HepG2 (cell line): Measurements from ENCODE around the gene C20orf96. TPM values are rescaled to one million over a fixed set of nuclear protein-coding genes. Genes with fewer than 3 reads are reported as not detected.

Experiments used
- JUN ChIP-seq: sonication (generic); formaldehyde crosslinking; IDR thresholded peaks from 2 replicates; pipeline ENCODE4 v1.4.0; 2020; ENCODE audit warnings: mild to moderate bottlenecking, missing genetic modification reagents
- MEIS2 ChIP-seq: sonication (generic); formaldehyde crosslinking; IDR thresholded peaks from 2 replicates; pipeline ENCODE4 v1.9.0; 2021; ENCODE audit warnings: mild to moderate bottlenecking, missing genetic modification reagents
- PAF1 ChIP-seq: IDR thresholded peaks from 2 replicates; pipeline ENCODE4 v1.6.1; 2016; ENCODE audit warnings: missing genetic modification reagents, missing compliant biosample characterization
- PAX8 ChIP-seq: sonication (generic); formaldehyde crosslinking; IDR thresholded peaks from 2 replicates; pipeline ENCODE4 v1.8.0; 2022; ENCODE audit warnings: mild to moderate bottlenecking, missing genetic modification reagents, borderline replicate concordance
- PRDM10 ChIP-seq: sonication (generic); formaldehyde crosslinking; IDR thresholded peaks from 2 replicates; pipeline ENCODE4 v1.4.0; 2020; ENCODE audit warnings: low read depth, missing genetic modification reagents
- SP1 ChIP-seq, 2 experiments: fragments of 450-650 bp in 1 of 2; sonication (generic) in 1 of 2; formaldehyde crosslinking in 1 of 2; IDR thresholded peaks; 2 replicates each; pipeline versions ENCODE4 v1.4.0 to v1.6.1; 2016 to 2020; ENCODE audit warnings: missing genetic modification reagents in 1 of 2
- YEATS4 ChIP-seq: sonication (generic); formaldehyde crosslinking; IDR thresholded peaks from 2 replicates; pipeline ENCODE4 v1.4.0; 2020; ENCODE audit warnings: missing genetic modification reagents, borderline replicate concordance
- ZNF18 ChIP-seq: sonication (generic); formaldehyde crosslinking; IDR thresholded peaks from 2 replicates; pipeline ENCODE4 v1.8.0; 2022; ENCODE audit warnings: mild to moderate bottlenecking, missing genetic modification reagents; ENCODE audit not compliant: insufficient replicate concordance
- ZNF251 ChIP-seq: sonication (generic); formaldehyde crosslinking; IDR thresholded peaks from 2 replicates; pipeline ENCODE4 v1.9.0; 2021; ENCODE audit warnings: mild to moderate bottlenecking, missing genetic modification reagents
- ZNF558 ChIP-seq: sonication (generic); formaldehyde crosslinking; IDR thresholded peaks from 2 replicates; pipeline ENCODE4 v1.9.0; 2022; ENCODE audit warnings: mild to moderate bottlenecking, missing genetic modification reagents, borderline replicate concordance
- polyA plus RNA-seq, 8 experiments: library from polyadenylated mRNA; depleted of rRNA in 3 of 8; stranded (reverse) in 7 of 8; unstranded in 1 of 8; fragments of >200 nt; fragmentation: Illumina TruSeq in 4 of 8; extraction: Trizol in 4 of 8; gene quantifications; 2 replicates each; pipeline versions ENCODE4 v1.2.1 to v1.2.3, GENCODE V29; 2011 to 2016; ENCODE audit warnings: low read depth in 4 of 8, missing spikeins in 1 of 8, mixed read lengths in 1 of 8; ENCODE audit not compliant: insufficient read depth in 1 of 8
- total RNA-seq, 5 experiments: library from RNA; depleted of rRNA; stranded (reverse); fragments of >200 nt; fragmentation: Illumina TruSeq; extraction: Trizol; gene quantifications; 2 replicates each; pipeline ENCODE4 v1.2.3, GENCODE V29; 2016; ENCODE audit warnings: low read depth in 1 of 5
- TF ChIP-seq, protein P1 (sequence below): sonication (generic); formaldehyde crosslinking; IDR thresholded peaks from 2 replicates; pipeline ENCODE4 v1.8.0; 2022; ENCODE audit warnings: mild to moderate bottlenecking, missing genetic modification reagents, moderate library complexity
- TF ChIP-seq, protein P2 (sequence below): IDR thresholded peaks from 2 replicates; pipeline ENCODE4 v1.6.1; 2018; ENCODE audit warnings: missing genetic modification reagents, mild to moderate bottlenecking, missing compliant biosample characterization
- TF ChIP-seq, protein P3 (sequence below): sonication (generic); formaldehyde crosslinking; IDR thresholded peaks from 2 replicates; pipeline ENCODE4 v1.5.0; 2020; ENCODE audit warnings: mild to moderate bottlenecking, missing genetic modification reagents

The C20orf96 gene
- total and polyA plus RNA-seq, 2 of the 13 experiments (the other 11 are each of a cell fraction or from before 2014, with no cell fraction given): 3.8 to 20.6 TPM

DNA sequence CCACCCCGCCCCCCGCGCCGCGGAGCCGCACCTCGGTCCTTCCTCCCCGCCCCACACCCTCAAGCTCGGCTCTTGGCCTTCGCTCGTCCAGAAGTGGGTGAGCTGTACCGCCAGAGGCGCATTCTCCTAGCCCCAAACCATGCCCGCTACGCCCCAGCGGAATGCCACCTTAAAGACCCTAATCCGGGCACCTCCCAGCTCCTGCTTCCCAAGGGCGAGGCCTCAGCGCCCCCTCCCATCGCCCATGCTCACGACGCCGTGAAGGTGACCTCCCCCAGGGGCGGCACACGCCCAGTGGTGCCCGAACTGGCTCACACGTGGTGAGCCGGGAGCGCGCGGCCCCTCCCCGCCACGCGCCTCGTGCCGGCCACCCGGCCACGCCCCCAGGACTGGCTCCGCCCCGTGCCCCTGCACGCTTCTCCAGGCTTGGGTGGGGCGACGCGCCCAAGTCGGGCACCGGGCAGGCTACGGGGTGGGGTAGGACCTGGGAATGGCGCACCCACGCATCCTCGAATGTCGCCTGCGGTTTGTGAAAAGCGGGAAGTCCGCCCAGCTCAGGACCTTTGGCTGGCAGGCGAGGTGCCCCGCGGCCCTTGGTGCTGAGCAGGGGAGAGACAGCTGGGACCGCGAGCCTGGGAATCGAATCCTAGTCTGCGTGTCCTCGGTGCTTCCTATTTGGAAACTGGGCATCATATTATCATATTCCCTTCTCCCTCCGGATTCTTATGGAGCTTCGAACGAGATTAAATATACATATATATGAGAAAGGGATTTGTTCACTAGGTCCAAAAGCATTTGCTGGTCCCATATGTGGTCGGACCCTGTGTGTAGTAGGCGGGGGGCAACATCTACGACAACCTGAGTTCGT lies 33.9 kb upstream of the C20orf96 start (continued):
- TF ChIP-seq YEATS4 (CRISPR knock-in tag) (peak; percentile 100), ZNF251 (CRISPR knock-in tag) (peak; percentile 87; the same call in 1 of the 2 replicates), SP1 (IDR thresholded peaks at IDR 0.05) (no peak), SP1 (CRISPR knock-in tag; IDR thresholded peaks at IDR 0.05) (peak; percentile 99), PRDM10 (CRISPR knock-in tag) (peak; percentile 72; the same call in 1 of the 2 replicates), PAX8 (CRISPR knock-in tag) (peak; percentile 93; the same call in 1 of the 2 replicates), PAF1 (no peak), MEIS2 (CRISPR knock-in tag) (peak; percentile 98), ZNF18 (CRISPR knock-in tag) (peak; percentile 93), ZNF558 (peak; percentile 96; the same call in 1 of the 2 replicates), JUN (CRISPR knock-in tag) (peak; percentile 93)
- TF ChIP-seq, protein P1, sequence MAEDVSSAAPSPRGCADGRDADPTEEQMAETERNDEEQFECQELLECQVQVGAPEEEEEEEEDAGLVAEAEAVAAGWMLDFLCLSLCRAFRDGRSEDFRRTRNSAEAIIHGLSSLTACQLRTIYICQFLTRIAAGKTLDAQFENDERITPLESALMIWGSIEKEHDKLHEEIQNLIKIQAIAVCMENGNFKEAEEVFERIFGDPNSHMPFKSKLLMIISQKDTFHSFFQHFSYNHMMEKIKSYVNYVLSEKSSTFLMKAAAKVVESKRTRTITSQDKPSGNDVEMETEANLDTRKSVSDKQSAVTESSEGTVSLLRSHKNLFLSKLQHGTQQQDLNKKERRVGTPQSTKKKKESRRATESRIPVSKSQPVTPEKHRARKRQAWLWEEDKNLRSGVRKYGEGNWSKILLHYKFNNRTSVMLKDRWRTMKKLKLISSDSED (CRISPR knock-in tag): peak; percentile 92; the same call in 1 of the 2 replicates
- TF ChIP-seq, protein P2, sequence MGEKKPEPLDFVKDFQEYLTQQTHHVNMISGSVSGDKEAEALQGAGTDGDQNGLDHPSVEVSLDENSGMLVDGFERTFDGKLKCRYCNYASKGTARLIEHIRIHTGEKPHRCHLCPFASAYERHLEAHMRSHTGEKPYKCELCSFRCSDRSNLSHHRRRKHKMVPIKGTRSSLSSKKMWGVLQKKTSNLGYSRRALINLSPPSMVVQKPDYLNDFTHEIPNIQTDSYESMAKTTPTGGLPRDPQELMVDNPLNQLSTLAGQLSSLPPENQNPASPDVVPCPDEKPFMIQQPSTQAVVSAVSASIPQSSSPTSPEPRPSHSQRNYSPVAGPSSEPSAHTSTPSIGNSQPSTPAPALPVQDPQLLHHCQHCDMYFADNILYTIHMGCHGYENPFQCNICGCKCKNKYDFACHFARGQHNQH (CRISPR knock-in tag): peak; percentile 90
- TF ChIP-seq, protein P3, sequence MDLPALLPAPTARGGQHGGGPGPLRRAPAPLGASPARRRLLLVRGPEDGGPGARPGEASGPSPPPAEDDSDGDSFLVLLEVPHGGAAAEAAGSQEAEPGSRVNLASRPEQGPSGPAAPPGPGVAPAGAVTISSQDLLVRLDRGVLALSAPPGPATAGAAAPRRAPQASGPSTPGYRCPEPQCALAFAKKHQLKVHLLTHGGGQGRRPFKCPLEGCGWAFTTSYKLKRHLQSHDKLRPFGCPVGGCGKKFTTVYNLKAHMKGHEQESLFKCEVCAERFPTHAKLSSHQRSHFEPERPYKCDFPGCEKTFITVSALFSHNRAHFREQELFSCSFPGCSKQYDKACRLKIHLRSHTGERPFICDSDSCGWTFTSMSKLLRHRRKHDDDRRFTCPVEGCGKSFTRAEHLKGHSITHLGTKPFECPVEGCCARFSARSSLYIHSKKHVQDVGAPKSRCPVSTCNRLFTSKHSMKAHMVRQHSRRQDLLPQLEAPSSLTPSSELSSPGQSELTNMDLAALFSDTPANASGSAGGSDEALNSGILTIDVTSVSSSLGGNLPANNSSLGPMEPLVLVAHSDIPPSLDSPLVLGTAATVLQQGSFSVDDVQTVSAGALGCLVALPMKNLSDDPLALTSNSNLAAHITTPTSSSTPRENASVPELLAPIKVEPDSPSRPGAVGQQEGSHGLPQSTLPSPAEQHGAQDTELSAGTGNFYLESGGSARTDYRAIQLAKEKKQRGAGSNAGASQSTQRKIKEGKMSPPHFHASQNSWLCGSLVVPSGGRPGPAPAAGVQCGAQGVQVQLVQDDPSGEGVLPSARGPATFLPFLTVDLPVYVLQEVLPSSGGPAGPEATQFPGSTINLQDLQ (CRISPR knock-in tag): peak; percentile 92
